HG03159 (cell line): ENCODE results near the gene CRISP3.

Experiments
- ATAC-seq: cut with Tn5 transposase; IDR thresholded peaks from one replicate; pipeline ENCODE4 v1.9.1; 2021; ENCODE audit warnings: mild to moderate bottlenecking, moderate library complexity; ENCODE audit not compliant: unreplicated experiment

CRISP3 gene

GRCh38 chr6:49693512-49693911 is 50.7 kb downstream of the CRISP3 start:
- ATAC-seq: no peak

DNA sequence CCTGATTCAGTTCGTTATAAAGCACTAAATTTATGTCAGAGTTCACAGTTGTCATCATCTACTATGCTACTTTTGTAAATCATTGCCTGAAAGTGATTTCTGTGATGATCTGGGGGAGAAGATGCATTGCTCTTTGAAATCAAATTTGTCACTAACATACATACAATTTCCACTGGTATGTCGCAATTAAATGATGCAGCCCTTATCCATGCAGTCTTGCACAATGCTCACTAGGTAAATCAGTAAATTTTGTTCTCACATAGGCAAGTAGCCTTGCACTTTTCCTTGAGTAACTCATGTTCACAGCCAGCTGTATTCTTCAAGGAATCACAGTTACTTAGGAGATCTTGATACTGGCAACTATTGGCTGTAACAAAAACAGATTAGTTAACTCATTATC is 51.7 kb downstream of the CRISP3 start:
- no peak for ATAC-seq
